ENCODE data around the gene GNG8. TPM values are rescaled to one million over a fixed set of nuclear protein-coding genes. Genes with fewer than 3 reads are reported as not detected.

GNG8 gene
- total and polyA plus RNA-seq, 2 experiments from 2014 or later, result 4.6 TPM; not detected in 1

Other genes starting within 250 kb of the GNG8 start
- gene CCDC8, start 222.6 kb downstream of the GNG8 start, total RNA-seq, result 36.4 and 51.7 TPM in 2 replicates
- gene CCDC8, start 222.6 kb downstream of the GNG8 start, polyA plus RNA-seq, result 46.8 and 55.9 TPM in 2 replicates
- gene PNMA8C, start 207.3 kb downstream of the GNG8 start, total RNA-seq, result 0.27 TPM in 1 of 2 replicates, not detected in the other
- not detected in 2 replicates for gene PNMA8C, start 207.3 kb downstream of the GNG8 start, polyA plus RNA-seq
- 11.2 and 11.4 TPM in 2 replicates for gene PNMA8A, start 164.6 kb downstream of the GNG8 start, total RNA-seq
- gene PNMA8A, start 164.6 kb downstream of the GNG8 start, polyA plus RNA-seq, result 5.5 and 6.4 TPM in 2 replicates
- gene PNMA8B, start 140.3 kb downstream of the GNG8 start, total RNA-seq, result 0.32 and 1.0 TPM in 2 replicates
- gene PNMA8B, start 140.3 kb downstream of the GNG8 start, polyA plus RNA-seq, result 0.50 and 0.57 TPM in 2 replicates
- 185 and 246 TPM in 2 replicates for gene CALM3, start 34.9 kb downstream of the GNG8 start, total RNA-seq
- gene CALM3, start 34.9 kb downstream of the GNG8 start, polyA plus RNA-seq, result 220 and 237 TPM in 2 replicates
- gene PTGIR, start 11.1 kb downstream of the GNG8 start, total RNA-seq, result 3.2 and 5.2 TPM in 2 replicates
- gene PTGIR, start 11.1 kb downstream of the GNG8 start, polyA plus RNA-seq, result 3.4 and 4.8 TPM in 2 replicates
- gene DACT3, start 25.0 kb upstream of the GNG8 start, total RNA-seq, result 12.7 and 18.4 TPM in 2 replicates
- 17.4 and 18.4 TPM in 2 replicates for gene DACT3, start 25.0 kb upstream of the GNG8 start, polyA plus RNA-seq
- 15.6 and 29.5 TPM in 2 replicates for gene PRKD2, start 80.9 kb upstream of the GNG8 start, total RNA-seq
- gene PRKD2, start 80.9 kb upstream of the GNG8 start, polyA plus RNA-seq, result 37.9 and 48.5 TPM in 2 replicates
- 17.0 and 18.7 TPM in 2 replicates for gene FKRP, start 109.9 kb upstream of the GNG8 start, total RNA-seq
- 21.2 and 23.6 TPM in 2 replicates for gene FKRP, start 109.9 kb upstream of the GNG8 start, polyA plus RNA-seq
- 57.6 and 64.1 TPM in 2 replicates for gene STRN4, start 110.2 kb upstream of the GNG8 start, total RNA-seq
- 58.0 and 63.7 TPM in 2 replicates for gene STRN4, start 110.2 kb upstream of the GNG8 start, polyA plus RNA-seq
- 84.6 and 87.9 TPM in 2 replicates for gene SLC1A5, start 152.4 kb upstream of the GNG8 start, total RNA-seq
- gene SLC1A5, start 152.4 kb upstream of the GNG8 start, polyA plus RNA-seq, result 171 and 176 TPM in 2 replicates
- gene AP2S1, start 214.6 kb upstream of the GNG8 start, total RNA-seq, result 109 and 129 TPM in 2 replicates
- 349 and 392 TPM in 2 replicates for gene AP2S1, start 214.6 kb upstream of the GNG8 start, polyA plus RNA-seq
- 44.3 and 48.1 TPM in 2 replicates for gene ARHGAP35, start 224.8 kb upstream of the GNG8 start, total RNA-seq
- 11.5 and 18.6 TPM in 2 replicates for gene ARHGAP35, start 224.8 kb upstream of the GNG8 start, polyA plus RNA-seq

All from hepatocyte (in vitro differentiated cells).